Left lung (tissue), 10 donors: ENCODE results near the gene ZSCAN18. TPM values are rescaled to one million over a fixed set of nuclear protein-coding genes. Genes with fewer than 3 reads are reported as not detected.

Experiments
- ATAC-seq: fragments of 200-7000 bp; cut with Tn5 transposase; one replicate; pipeline ENCODE4 v1.9.1; 2020; ENCODE audit warnings: moderate library complexity
- DNase-seq, 4 donors: peaks; one replicate each; pipeline ENCODE4 v3.0.0-alpha.2; 2013 to 2020
- H3K27ac ChIP-seq, 2 donors: fragments of 200-600 bp; sonication (generic) in 1 of 2; one replicate each; pipeline versions ENCODE4 v1.5.0 to v1.8.0; 2020 to 2021
- H3K27me3 ChIP-seq, 2 donors: fragments of 200-600 bp; sonication (generic) in 1 of 2; one replicate each; pipeline versions ENCODE4 v1.5.0 to v1.8.0; 2020 to 2021
- H3K36me3 ChIP-seq, 2 donors: fragments of 200-600 bp; sonication (generic) in 1 of 2; one replicate each; pipeline versions ENCODE4 v1.5.0 to v1.8.0; 2020 to 2021
- H3K4me1 ChIP-seq, 2 donors: fragments of 200-600 bp; one replicate each; pipeline ENCODE4 v1.8.0; 2021
- H3K4me3 ChIP-seq, 2 donors: fragments of 200-600 bp; sonication (generic) in 1 of 2; one replicate each; pipeline versions ENCODE4 v1.5.0 to v1.8.0; 2020 to 2021; ENCODE audit warnings: mild to moderate bottlenecking in 1 of 2
- H3K9me3 ChIP-seq, 2 donors: fragments of 200-600 bp; sonication (generic) in 1 of 2; one replicate each; pipeline versions ENCODE4 v1.5.0 to v1.8.0; 2020 to 2021
- CTCF ChIP-seq, 2 donors: fragments of 200-600 bp; sonication (generic) in 1 of 2; IDR thresholded peaks; one replicate each; pipeline versions ENCODE4 v1.5.0 to v1.8.0; 2021; ENCODE audit warnings: antibody characterized with exemption in 2 of 2
- intact Hi-C, 2 donors: fragments of 100-400 bp; cut with DNase I; formaldehyde crosslinking; loops; one replicate each; pipeline versions ENCODE4 v1.11.2 to v1.14.2; 2022
- polyA plus RNA-seq, 6 donors: library from polyadenylated mRNA; unstranded; fragments of 120-200 nt; gene quantifications; one replicate each; pipeline ENCODE4 v1.2.1, GENCODE V29; 2013; ENCODE audit not compliant: insufficient read length in 6 of 6
- total RNA-seq, 2 donors: library from RNA; stranded (reverse); fragmentation: NEBNext Ultra II Directional; extraction: Animal tissue kit (Norgen Biotek cat#: 25700); gene quantifications; one replicate each; pipeline ENCODE4 v1.2.1, GENCODE V29; 2021
- donor health status: DM: no; HTN: yes; CAD: no.
- donor health status: DM: no; HTN: no; CAD: no.

ZSCAN18 gene
- total and polyA plus RNA-seq, 8 donors: 32.7 to 91.1 (median 80.8) TPM

- no peak overlapping the region for H3K4me3 ChIP-seq
- H3K36me3 ChIP-seq: no peaks in the 10 kb centered on the region
- peaks cover 0 to 4% of the 10 kb centered on the region in 2 donors for H3K27me3 ChIP-seq
- H3K9me3 ChIP-seq: peaks cover 0 to 99% of the 10 kb centered on the region in 2 donors
- ATAC-seq (no peak), DNase-seq (no peak)
- no peak for TF ChIP-seq CTCF (IDR thresholded peaks at IDR 0.05)
- intact Hi-C loops: no loop called here
- no peak overlapping the region for H3K27ac ChIP-seq
- no peaks in the 10 kb centered on the region for H3K4me1 ChIP-seq
Observed at GRCh38 chr19:58045411-58046050, 52.5 kb downstream of the ZSCAN18 start.

GRCh38 chr19:58044886-58045285 is 53.1 kb downstream of the ZSCAN18 start:
- Histone ChIP-seq H3K27ac (no peak overlapping the region), H3K9me3 (peaks cover 0 to 99% of the 10 kb centered on the region in 2 donors), H3K4me1 (no peaks in the 10 kb centered on the region), H3K27me3 (peaks cover 0 to 4% of the 10 kb centered on the region in 2 donors), H3K4me3 (no peak overlapping the region), H3K36me3 (no peaks in the 10 kb centered on the region)
- DNase-seq (peak in 1 of 4 donors; percentile 66), ATAC-seq (no peak)
- intact Hi-C loops: no loop called here
- TF ChIP-seq CTCF (IDR thresholded peaks at IDR 0.05): no peak

- Histone ChIP-seq H3K4me1 (no peaks in the 10 kb centered on the region), H3K27me3 (peaks cover 0 to 4% of the 10 kb centered on the region in 2 donors), H3K4me3 (no peak overlapping the region), H3K27ac (no peak overlapping the region), H3K36me3 (no peaks in the 10 kb centered on the region), H3K9me3 (peaks cover 0 to 98% of the 10 kb centered on the region in 2 donors)
- ATAC-seq (no peak), DNase-seq (no peak)
- TF ChIP-seq CTCF (IDR thresholded peaks at IDR 0.05): no peak
- intact Hi-C loops: no loop called here
Observed at GRCh38 chr19:58044391-58044790, 53.6 kb downstream of the ZSCAN18 start.

- H3K27ac ChIP-seq: no peak overlapping the region
- no peak for DNase-seq
- H3K4me3 ChIP-seq: no peak overlapping the region
- intact Hi-C loops: no loop called here
- H3K9me3 ChIP-seq: peaks cover 0 to 99% of the 10 kb centered on the region in 2 donors
- H3K4me1 ChIP-seq: no peaks in the 10 kb centered on the region
- no peak for TF ChIP-seq CTCF (IDR thresholded peaks at IDR 0.05)
- ATAC-seq: no peak
- H3K27me3 ChIP-seq: peaks cover 0 to 20% of the 10 kb centered on the region in 2 donors
- H3K36me3 ChIP-seq: no peaks in the 10 kb centered on the region
Observed at GRCh38 chr19:58042495-58043340, 55.3 kb downstream of the ZSCAN18 start.
